ENCODE data around the gene APLN.

Gene APLN

GRCh38 chrX:129654652-129655546, at the start of gene APLN:
Gene APLN, minus strand, starts transcription at chrX:129654956. Its CDS starts 326 bp downstream, at chrX:129654630.
- DNase-seq (ENCODE audit: low read depth in 3 of 3) = no peak

GRCh38 chrX:129704491-129704890, 49.7 kb upstream of the APLN start:
- DNase-seq (ENCODE audit: low read depth in 3 of 3) = no peak

- no peak for DNase-seq (ENCODE audit: low read depth in 3 of 3)
These were observed 46.9 kb upstream of the APLN start for GRCh38 chrX:129701624-129702069.

- no peak for DNase-seq (ENCODE audit: low read depth in 3 of 3)
These were observed 45.8 kb upstream of the APLN start for GRCh38 chrX:129700536-129700935.

- no peak for DNase-seq (ENCODE audit: low read depth in 3 of 3)
These were observed 43.4 kb upstream of the APLN start for GRCh38 chrX:129698150-129698549.

GRCh38 chrX:129697204-129697829, 42.6 kb upstream of the APLN start:
- DNase-seq (ENCODE audit: low read depth in 3 of 3) = no peak

GRCh38 chrX:129696463-129697155, 41.9 kb upstream of the APLN start:
- DNase-seq (ENCODE audit: low read depth in 3 of 3) = no peak

- DNase-seq (ENCODE audit: low read depth in 3 of 3) = no peak
These were observed 41.2 kb upstream of the APLN start for GRCh38 chrX:129695937-129696336.

GRCh38 chrX:129695535-129695934, 40.8 kb upstream of the APLN start:
- DNase-seq (ENCODE audit: low read depth in 3 of 3) = no peak

- no peak for DNase-seq (ENCODE audit: low read depth in 3 of 3)
These were observed 40.0 kb upstream of the APLN start for GRCh38 chrX:129694805-129695204.

- no peak for DNase-seq (ENCODE audit: low read depth in 3 of 3)
These were observed 38.6 kb upstream of the APLN start for GRCh38 chrX:129693354-129693753.

- DNase-seq (ENCODE audit: low read depth in 3 of 3) = no peak
These were observed 35.7 kb upstream of the APLN start for GRCh38 chrX:129690435-129690834.

- no peak for DNase-seq (ENCODE audit: low read depth in 3 of 3)
These were observed 35.0 kb upstream of the APLN start for GRCh38 chrX:129689796-129690195.

GRCh38 chrX:129688097-129688496, 33.3 kb upstream of the APLN start:
- DNase-seq (ENCODE audit: low read depth in 3 of 3) = no peak

- no peak for DNase-seq (ENCODE audit: low read depth in 3 of 3)
These were observed 31.7 kb upstream of the APLN start for GRCh38 chrX:129686422-129686948.

GRCh38 chrX:129682979-129683378, 28.2 kb upstream of the APLN start:
- DNase-seq (ENCODE audit: low read depth in 3 of 3) = no peak

- no peak for DNase-seq (ENCODE audit: low read depth in 3 of 3)
These were observed 25.1 kb upstream of the APLN start for GRCh38 chrX:129679901-129680300.

GRCh38 chrX:129678614-129679195, 23.9 kb upstream of the APLN start:
- DNase-seq (ENCODE audit: low read depth in 3 of 3) = no peak

- no peak for DNase-seq (ENCODE audit: low read depth in 3 of 3)
These were observed 12.7 kb upstream of the APLN start for GRCh38 chrX:129667412-129667811.

GRCh38 chrX:129665916-129666644, 11.3 kb upstream of the APLN start:
- DNase-seq (ENCODE audit: low read depth in 3 of 3) = no peak

- DNase-seq (ENCODE audit: low read depth in 3 of 3) = no peak
These were observed 8.4 kb upstream of the APLN start for GRCh38 chrX:129663171-129663570.
